Measurements from ENCODE around the gene MGMT. TPM values are rescaled to one million over a fixed set of nuclear protein-coding genes. Genes with fewer than 3 reads are reported as not detected.

The MGMT gene
- total and polyA plus RNA-seq, 8 donors: 1.2 to 37.8 (median 21.3) TPM

DNA sequence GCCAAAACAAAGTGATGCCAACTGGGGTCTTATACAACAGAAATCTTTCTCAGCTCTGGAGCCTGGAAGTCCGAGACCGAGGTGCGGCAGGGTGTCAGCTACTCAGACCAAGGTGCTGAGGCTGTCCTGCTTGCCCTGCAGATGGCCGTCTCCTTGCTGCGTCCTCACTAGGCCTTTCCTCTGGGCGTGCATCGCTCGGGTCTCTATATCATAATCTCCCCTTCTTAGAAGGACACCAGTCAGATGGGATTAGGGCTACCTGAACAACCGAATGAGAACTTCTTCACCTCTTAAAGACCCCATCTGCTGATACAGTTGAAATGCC, 252.3 kb downstream of the MGMT start:
- intact Hi-C loops (cut with DNase I; ENCODE audit: low total_unique reads): no loop called here
- no peak for DNase-seq
- TF ChIP-seq, protein P1, sequence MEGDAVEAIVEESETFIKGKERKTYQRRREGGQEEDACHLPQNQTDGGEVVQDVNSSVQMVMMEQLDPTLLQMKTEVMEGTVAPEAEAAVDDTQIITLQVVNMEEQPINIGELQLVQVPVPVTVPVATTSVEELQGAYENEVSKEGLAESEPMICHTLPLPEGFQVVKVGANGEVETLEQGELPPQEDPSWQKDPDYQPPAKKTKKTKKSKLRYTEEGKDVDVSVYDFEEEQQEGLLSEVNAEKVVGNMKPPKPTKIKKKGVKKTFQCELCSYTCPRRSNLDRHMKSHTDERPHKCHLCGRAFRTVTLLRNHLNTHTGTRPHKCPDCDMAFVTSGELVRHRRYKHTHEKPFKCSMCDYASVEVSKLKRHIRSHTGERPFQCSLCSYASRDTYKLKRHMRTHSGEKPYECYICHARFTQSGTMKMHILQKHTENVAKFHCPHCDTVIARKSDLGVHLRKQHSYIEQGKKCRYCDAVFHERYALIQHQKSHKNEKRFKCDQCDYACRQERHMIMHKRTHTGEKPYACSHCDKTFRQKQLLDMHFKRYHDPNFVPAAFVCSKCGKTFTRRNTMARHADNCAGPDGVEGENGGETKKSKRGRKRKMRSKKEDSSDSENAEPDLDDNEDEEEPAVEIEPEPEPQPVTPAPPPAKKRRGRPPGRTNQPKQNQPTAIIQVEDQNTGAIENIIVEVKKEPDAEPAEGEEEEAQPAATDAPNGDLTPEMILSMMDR (IDR thresholded peaks at IDR 0.05): no peak
- TF ChIP-seq POLR2A (IDR thresholded peaks at IDR 0.05) (no peak), POLR2AphosphoS5 (IDR thresholded peaks at IDR 0.05) (no peak), EP300 (IDR thresholded peaks at IDR 0.05) (no peak)

DNA sequence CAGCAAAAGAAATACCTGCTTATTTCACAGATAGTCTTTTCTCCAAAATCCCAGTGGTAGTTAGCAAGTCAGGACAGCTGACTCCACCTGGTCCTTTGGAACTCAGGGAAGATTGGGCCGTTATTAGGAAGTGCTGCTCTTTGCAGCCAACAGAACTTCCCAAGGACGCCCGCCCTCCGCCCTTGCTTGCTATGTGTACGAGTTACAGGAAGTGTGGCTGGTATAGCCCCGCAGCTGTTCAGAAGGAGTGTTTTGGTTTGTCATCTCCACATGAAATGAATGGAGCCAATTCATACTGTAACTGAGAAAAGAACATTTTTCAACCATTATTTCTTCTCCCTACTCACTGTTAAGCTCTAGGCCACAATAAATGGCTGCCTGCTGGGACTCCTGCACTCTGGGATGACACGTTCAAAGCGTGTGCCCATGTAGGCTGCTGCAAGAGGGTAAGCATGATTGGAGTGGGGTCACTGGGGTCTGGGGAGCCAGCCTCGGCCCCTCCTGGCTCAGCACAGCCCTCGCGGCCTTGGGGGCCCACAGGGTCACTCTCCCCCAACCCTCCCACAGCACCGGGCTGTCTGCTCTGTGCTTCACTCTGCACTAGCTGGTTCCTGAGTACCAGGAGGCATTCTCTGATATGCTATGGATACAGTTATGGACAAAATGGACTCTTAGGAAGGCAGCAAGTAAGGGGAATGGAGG, 253.0 kb downstream of the MGMT start:
- TF ChIP-seq POLR2A (IDR thresholded peaks at IDR 0.05) (no peak), POLR2AphosphoS5 (IDR thresholded peaks at IDR 0.05) (no peak), EP300 (IDR thresholded peaks at IDR 0.05) (no peak)
- TF ChIP-seq, protein P1 (IDR thresholded peaks at IDR 0.05): no peak
- Histone ChIP-seq H3K27ac (no peak overlapping the region), H3K27me3 (no peaks in the 10 kb centered on the region), H3K4me3 (no peak overlapping the region), H3K9me3 (peaks cover 0 to 15% (median 0%) of the 10 kb centered on the region in 4 donors), H3K4me1 (no peaks in the 10 kb centered on the region), H3K36me3 (peaks cover 0 to 12% (median 0%) of the 10 kb centered on the region in 4 donors)
- 71 to 89% (median 76%) methylated on average over 11 to 12 of the region's 12 CpGs for WGBS, 5 donors
- DNase-seq: peak in 1 of 2 donors; percentile 29
- intact Hi-C loops (cut with DNase I; ENCODE audit: low total_unique reads): no loop called here

More for the DNA sequence above, 252.3 kb downstream of the MGMT start:
- Histone ChIP-seq H3K27me3 (no peaks in the 10 kb centered on the region), H3K9me3 (peaks cover 0 to 15% (median 0%) of the 10 kb centered on the region in 4 donors), H3K36me3 (peaks cover 0 to 8% (median 0%) of the 10 kb centered on the region in 4 donors), H3K4me3 (no peak overlapping the region), H3K27ac (no peak overlapping the region), H3K4me1 (no peaks in the 10 kb centered on the region)
- 97 to 99% (median 98%) methylated on average over 9 of the region's 9 CpGs for WGBS, 5 donors

DNA sequence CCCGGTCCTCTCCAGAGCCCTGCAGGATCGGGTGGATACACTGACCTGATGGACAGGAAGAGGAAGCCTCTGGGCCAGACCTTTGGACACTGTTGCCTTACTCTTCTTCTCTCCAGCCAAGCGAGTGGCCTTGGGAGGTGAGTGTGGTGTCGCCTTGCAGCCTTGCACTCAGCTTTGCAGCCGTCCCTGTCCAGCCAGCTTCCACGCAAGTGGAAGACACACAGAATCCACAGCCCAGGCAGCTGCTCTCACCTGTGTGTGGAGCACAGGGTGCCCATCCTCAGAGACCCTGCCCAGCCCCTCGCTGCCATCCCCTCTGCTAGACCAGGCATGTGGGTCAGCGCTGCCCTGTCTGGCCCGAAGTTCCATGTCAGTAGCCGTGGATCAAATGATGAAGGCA, 258.0 kb downstream of the MGMT start:
- Histone ChIP-seq H3K9me3 (peaks cover 0 to 30% (median 9%) of the 10 kb centered on the region in 4 donors), H3K4me3 (no peak overlapping the region), H3K36me3 (peaks cover 0 to 26% (median 4%) of the 10 kb centered on the region in 4 donors), H3K27ac (no peak overlapping the region), H3K4me1 (no peaks in the 10 kb centered on the region), H3K27me3 (no peaks in the 10 kb centered on the region)
- TF ChIP-seq POLR2AphosphoS5 (IDR thresholded peaks at IDR 0.05) (no peak), EP300 (IDR thresholded peaks at IDR 0.05) (no peak), POLR2A (IDR thresholded peaks at IDR 0.05) (no peak)
- TF ChIP-seq, protein P1 (IDR thresholded peaks at IDR 0.05): no peak
- no peak for DNase-seq
- 91 to 99% (median 95%) methylated on average over 10 of the region's 10 CpGs for WGBS, 5 donors
- intact Hi-C loops (cut with DNase I; ENCODE audit: low total_unique reads): no loop called here

GRCh38 chr10:129725482-129725881, 258.4 kb downstream of the MGMT start:
- peaks cover 0 to 21% (median 4%) of the 10 kb centered on the region in 4 donors for H3K36me3 ChIP-seq
- intact Hi-C loops (cut with DNase I; ENCODE audit: low total_unique reads): no loop called here
- no peak for DNase-seq
- 87 to 99% (median 97%) methylated on average over 9 of the region's 9 CpGs for WGBS, 5 donors
- TF ChIP-seq, protein P1 (IDR thresholded peaks at IDR 0.05): no peak
- no peak for TF ChIP-seq POLR2AphosphoS5 (IDR thresholded peaks at IDR 0.05)
- no peak for TF ChIP-seq EP300 (IDR thresholded peaks at IDR 0.05)
- no peak for TF ChIP-seq POLR2A (IDR thresholded peaks at IDR 0.05)
- H3K4me3 ChIP-seq: no peak overlapping the region
- peaks cover 0 to 27% (median 9%) of the 10 kb centered on the region in 4 donors for H3K9me3 ChIP-seq
- no peaks in the 10 kb centered on the region for H3K4me1 ChIP-seq
- no peaks in the 10 kb centered on the region for H3K27me3 ChIP-seq
- H3K27ac ChIP-seq: no peak overlapping the region
